Measurements from ENCODE around the gene PI4KA.
"Not testable (repeated sequence)": the region's sequence is repeated elsewhere in the genome, so short reads cannot be mapped to it uniquely, and the experiment has no call there.

The PI4KA gene

DNA sequence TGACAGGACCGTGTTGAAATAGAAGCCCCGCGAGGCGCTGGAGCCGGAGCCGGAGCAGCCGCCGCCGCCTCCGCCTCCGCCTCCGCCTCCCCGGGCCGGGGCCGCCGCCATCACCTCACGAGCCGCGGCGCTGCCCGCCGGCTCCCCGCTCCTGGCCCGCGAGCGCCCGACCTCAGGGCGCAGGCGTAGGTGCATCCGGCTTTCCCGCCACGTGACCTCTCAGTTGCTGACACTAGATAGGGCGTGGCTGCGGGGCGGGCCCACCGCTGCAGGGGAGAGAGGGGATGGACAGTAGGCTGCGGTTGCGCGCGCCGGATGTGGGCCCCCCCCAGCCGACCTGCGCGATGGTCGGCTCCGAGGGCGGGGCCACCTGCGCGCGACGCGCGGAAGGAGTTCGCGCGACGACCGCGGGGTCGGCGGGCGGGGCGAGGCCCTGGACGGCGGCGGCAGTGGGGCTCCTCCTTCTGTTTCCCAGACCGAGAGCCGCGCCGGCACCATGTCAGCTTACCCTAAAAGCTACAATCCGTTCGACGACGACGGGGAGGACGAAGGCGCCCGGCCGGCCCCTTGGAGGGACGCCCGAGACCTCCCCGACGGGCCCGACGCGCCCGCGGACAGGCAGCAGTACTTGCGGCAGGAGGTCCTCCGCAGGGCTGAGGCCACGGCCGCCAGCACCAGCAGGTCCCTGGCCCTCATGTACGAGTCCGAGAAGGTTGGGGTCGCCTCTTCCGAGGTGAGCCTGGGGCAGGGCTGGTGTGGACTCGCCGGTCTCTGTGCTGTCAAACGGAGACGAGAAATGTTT lies at the start of gene PI4KA, which contains the start of gene SNAP29:
Gene PI4KA (minus strand): TSS at position 197 of the 802 bp plus-strand sequence. CDS start 86 bp downstream, at position 111.
Gene SNAP29 (plus strand): TSS at position 393 of the 802 bp plus-strand sequence. CDS start 104 bp downstream, at position 497.
- peak; percentile 96 for DNase-seq

DNA sequence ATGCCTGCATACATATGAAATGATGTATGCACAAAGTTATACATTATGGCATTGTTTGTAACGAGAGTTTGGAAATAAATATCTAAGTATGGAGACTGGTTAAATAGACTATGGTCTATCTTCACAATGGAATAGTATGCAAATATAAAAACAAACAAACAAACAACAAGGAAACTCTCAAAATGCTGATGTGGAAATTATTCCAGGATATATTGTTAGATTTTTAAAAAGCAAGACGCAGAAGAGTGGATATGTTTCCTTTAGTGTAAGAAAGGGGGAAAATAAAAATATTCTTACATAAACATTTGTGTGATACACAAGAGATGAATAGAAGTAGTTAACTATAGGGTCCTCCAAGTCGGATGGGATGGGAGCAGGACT lies 47.8 kb upstream of the PI4KA start:
- DNase-seq, result no peak

- DNase-seq, result no peak
These were observed 47.1 kb upstream of the PI4KA start for GRCh38 chr22:20905415-20906386.

- DNase-seq, result no peak
These were observed 46.4 kb upstream of the PI4KA start for GRCh38 chr22:20904980-20905355.

GRCh38 chr22:20904008-20904979 lies 45.7 kb upstream of the PI4KA start:
- no peak for DNase-seq

GRCh38 chr22:20903093-20903492 lies 44.5 kb upstream of the PI4KA start:
- DNase-seq, result no peak

DNA sequence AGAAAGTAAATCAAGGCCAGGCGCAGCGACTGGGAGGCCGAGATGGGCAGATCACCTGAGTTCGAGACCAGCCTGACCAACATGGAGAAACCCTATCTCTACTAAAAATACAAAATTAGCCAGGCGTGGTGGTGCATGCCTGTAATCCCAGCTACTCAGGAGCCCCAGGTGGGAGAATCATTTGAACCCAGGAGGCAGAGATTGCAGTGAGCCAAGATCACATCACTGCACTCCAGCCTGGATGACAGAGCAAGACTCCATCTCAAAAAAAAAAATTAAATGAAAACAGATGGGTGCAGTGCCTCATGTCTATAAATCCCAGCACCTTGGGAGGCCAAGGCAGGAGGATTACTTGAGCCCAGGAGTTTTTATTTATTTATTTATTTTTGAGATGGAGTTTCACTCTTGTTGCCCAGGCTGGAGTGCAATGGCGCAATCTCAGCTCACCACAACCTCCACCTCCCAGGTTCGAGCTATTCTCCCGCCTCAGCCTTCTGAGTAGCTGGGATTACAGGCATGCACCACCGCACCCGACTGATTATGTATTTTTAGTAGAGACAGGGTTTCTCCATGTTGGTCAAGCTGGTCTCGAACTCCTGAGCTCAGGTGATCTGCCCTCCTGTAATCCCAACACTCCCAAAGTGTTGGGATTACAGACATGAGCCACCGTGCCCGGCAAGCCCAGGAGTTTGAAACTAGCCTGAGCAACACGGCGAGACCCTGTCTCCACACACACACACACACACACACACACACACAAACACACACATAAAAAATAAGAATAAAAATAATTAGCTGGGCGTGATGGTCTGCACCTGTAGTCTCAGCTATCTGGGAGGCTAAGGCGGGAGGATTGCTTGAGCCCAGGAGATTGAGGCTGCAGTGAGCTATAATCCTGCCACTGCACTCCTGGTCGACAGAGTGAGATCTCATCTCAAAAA lies 42.8 kb upstream of the PI4KA start:
- DNase-seq, result not testable (repeated sequence)

- DNase-seq, result no peak
These were observed 41.3 kb upstream of the PI4KA start for GRCh38 chr22:20899827-20900423.

DNA sequence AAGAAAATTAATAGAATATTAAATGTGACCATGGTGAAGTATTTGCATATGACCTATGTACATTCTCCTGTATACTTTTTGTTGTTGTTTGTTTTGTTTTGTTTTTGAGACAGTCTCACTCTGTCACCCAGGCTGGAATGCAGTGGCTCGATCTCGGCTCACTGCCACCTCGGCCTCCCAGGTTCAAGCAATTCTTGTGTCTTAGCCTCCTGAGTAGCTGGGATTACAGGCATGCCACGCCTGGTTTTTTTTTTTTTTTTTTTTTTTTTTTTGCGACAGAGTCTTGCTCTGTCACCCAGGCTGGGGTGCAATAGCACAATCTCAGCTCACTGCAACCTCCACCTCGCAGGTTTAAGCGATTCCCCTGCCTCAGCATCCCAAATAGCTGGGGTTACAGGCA lies 39.1 kb upstream of the PI4KA start:
- DNase-seq, result not testable (repeated sequence)

DNA sequence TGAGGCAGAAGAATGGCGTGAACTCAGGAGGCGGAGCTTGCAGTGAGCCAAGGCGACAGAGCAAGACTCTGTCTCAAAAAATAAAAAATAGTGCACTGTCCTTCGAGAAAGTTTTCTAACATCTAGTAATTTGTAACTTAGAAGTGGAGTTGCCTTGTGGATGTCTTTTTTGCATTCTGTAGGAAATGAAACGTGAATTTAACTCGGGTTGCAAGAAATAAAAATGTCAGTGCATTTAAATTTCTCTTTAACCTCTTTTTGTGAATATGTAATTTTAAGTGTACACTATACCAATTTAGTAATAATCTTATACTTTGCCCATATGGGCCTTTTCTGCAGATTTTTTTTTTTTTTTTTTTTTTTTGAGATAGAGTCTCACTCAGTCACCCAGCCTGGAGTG lies 32.4 kb upstream of the PI4KA start:
- DNase-seq, result no peak

- no peak for DNase-seq
These were observed 31.4 kb upstream of the PI4KA start for GRCh38 chr22:20889904-20890540.

- DNase-seq, result no peak
These were observed 30.6 kb upstream of the PI4KA start for GRCh38 chr22:20889025-20889704.

DNA sequence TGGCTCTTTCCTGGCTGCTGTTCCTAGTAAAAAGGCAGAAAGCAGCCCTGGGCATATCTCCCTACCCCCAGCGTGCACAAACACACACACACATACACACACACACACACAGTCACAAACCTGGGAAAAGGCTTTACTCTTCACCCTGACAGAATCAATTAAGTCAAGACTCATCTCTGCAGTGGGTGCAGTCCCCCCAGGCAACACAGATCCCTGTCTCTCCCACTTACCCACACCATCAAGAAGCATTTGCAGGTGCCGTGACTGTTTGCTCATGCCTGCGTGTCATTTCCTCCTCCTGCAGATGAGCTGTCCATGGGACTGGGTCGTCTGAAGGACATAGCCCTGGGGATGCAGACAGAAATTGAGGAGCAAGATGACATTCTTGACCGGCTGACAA lies 28.8 kb upstream of the PI4KA start:
- no peak for DNase-seq

GRCh38 chr22:20885557-20886323 lies 27.1 kb upstream of the PI4KA start:
- peak; percentile 63 for DNase-seq

GRCh38 chr22:20885017-20885556 lies 26.5 kb upstream of the PI4KA start:
- DNase-seq, result no peak

DNA sequence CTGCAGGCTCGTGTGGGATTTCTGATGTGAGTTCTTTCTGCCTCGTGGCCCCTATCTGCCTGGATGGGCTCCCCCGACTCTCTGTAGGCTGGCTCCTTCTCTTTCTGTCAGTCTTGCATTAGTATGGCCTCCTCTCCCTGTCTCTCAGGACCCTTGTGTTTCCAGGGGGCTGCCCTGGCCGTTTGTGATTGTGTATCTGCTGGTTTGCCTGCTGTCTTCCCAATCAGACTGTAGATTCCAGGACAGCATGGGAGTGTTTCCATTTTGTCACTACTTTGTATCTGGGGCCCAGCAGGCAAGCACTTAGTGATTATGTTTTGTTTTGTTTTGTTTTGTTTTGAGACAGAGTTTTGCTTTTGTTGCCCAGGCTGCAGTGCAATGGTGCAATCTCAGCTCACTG lies 25.8 kb upstream of the PI4KA start:
- DNase-seq, result no peak

- DNase-seq, result no peak
These were observed 24.2 kb upstream of the PI4KA start for GRCh38 chr22:20882855-20883254.

Data from NCI-H2029 (cell line).